SK-MEL-5 (cell line): ENCODE measurements around the gene SYT17. TPM values are rescaled to one million over a fixed set of nuclear protein-coding genes. Genes with fewer than 3 reads are reported as not detected.
"Not testable (repeated sequence)": the region's sequence is repeated elsewhere in the genome, so short reads cannot be mapped to it uniquely, and the experiment has no call there.

Experiments used
- DNase-seq: peaks from one replicate; pipeline ENCODE4 v3.0.0-alpha.2; 2016; ENCODE audit warnings: low read depth, low spot score
- in situ Hi-C: cut with HindIII; loops from 2 replicates; pipeline ENCODE4 v1.10.0; 2016; ENCODE audit warnings: low sequenced_read_pairs, high pct_unique_total_duplicates, low pct_unique_long_range_greater_than_20kb
- total RNA-seq: library from RNA; depleted of rRNA; stranded (reverse); fragments of >200 nt; shearing (Covaris generic); gene quantifications from 2 replicates; pipeline ENCODE4 v1.2.3, GENCODE V29; 2014

Gene SYT17
- total RNA-seq, 1 experiment from 2014 or later: 17.3 TPM

- DNase-seq: no peak
Measured at GRCh38 chr16:19186408-19186807, 18.4 kb downstream of the SYT17 start.

GRCh38 chr16:19187961-19188360, 19.9 kb downstream of the SYT17 start:
- not testable (repeated sequence) for DNase-seq

More at GRCh38 chr16:19186408-19186807, 18.4 kb downstream of the SYT17 start:
- in situ Hi-C loops: no loop called here

GRCh38 chr16:19188406-19188805, 20.4 kb downstream of the SYT17 start:
- in situ Hi-C loops: no loop called here
- DNase-seq: no peak

More at GRCh38 chr16:19187961-19188360, 19.9 kb downstream of the SYT17 start:
- in situ Hi-C loops: not testable (repeated sequence)

- DNase-seq: no peak
Measured at GRCh38 chr16:19192865-19193264, 24.8 kb downstream of the SYT17 start.

GRCh38 chr16:19196871-19197270, 28.8 kb downstream of the SYT17 start:
- DNase-seq: no peak
- in situ Hi-C loops: no loop called here

More at GRCh38 chr16:19192865-19193264, 24.8 kb downstream of the SYT17 start:
- in situ Hi-C loops: no loop called here

- no peak for DNase-seq
- in situ Hi-C loops: no loop called here
Measured at GRCh38 chr16:19203374-19203966, 35.4 kb downstream of the SYT17 start.

- DNase-seq: no peak
- in situ Hi-C loops: no loop called here
Measured at GRCh38 chr16:19210280-19210924, 42.4 kb downstream of the SYT17 start.

GRCh38 chr16:19210968-19211367, 42.9 kb downstream of the SYT17 start:
- in situ Hi-C loops: no loop called here
- DNase-seq: no peak

- no peak for DNase-seq
- in situ Hi-C loops: no loop called here
Measured at GRCh38 chr16:19212059-19212458, 44.0 kb downstream of the SYT17 start.

GRCh38 chr16:19213885-19214284, 45.8 kb downstream of the SYT17 start:
- no peak for DNase-seq
- in situ Hi-C loops: no loop called here

- in situ Hi-C loops: no loop called here
- DNase-seq: no peak
Measured at GRCh38 chr16:19215705-19216104, 47.7 kb downstream of the SYT17 start.

- peak; percentile 32 for DNase-seq
- in situ Hi-C loops: no loop called here
Measured at GRCh38 chr16:19218581-19218980, 50.5 kb downstream of the SYT17 start.

- in situ Hi-C loops: no loop called here
- DNase-seq: no peak
Measured at GRCh38 chr16:19219836-19220235, 51.8 kb downstream of the SYT17 start.

GRCh38 chr16:19223235-19224170, 55.5 kb downstream of the SYT17 start:
- peak; percentile 62 for DNase-seq
- in situ Hi-C loops: no loop called here

- DNase-seq: no peak
- in situ Hi-C loops: no loop called here
Measured at GRCh38 chr16:19225651-19226050, 57.6 kb downstream of the SYT17 start.

- in situ Hi-C loops: no loop called here
- DNase-seq: no peak
Measured at GRCh38 chr16:19227643-19228042, 59.6 kb downstream of the SYT17 start.

- in situ Hi-C loops: no loop called here
- DNase-seq: no peak
Measured at GRCh38 chr16:19228052-19228451, 60.0 kb downstream of the SYT17 start.

GRCh38 chr16:19228575-19228974, 60.5 kb downstream of the SYT17 start:
- in situ Hi-C loops: no loop called here
- no peak for DNase-seq
